ENCODE data around the gene PSMD5.

- TF ChIP-seq ZC3H10 (CRISPR knock-in tag; IDR thresholded peaks at IDR 0.05) (no peak), PATZ1 (CRISPR knock-in tag; IDR thresholded peaks at IDR 0.05; ENCODE audit: borderline replicate concordance) (no peak), ESRRG (CRISPR knock-in tag; IDR thresholded peaks at IDR 0.05) (no peak), RARB (CRISPR knock-in tag; IDR thresholded peaks at IDR 0.05) (no peak), TOX (CRISPR knock-in tag; IDR thresholded peaks at IDR 0.05; ENCODE audit: borderline replicate concordance) (no peak), ZFP30 (CRISPR knock-in tag; IDR thresholded peaks at IDR 0.05) (no peak), OSR1 (CRISPR knock-in tag; IDR thresholded peaks at IDR 0.05) (no peak)
These were observed 40.3 kb upstream of the PSMD5 start for GRCh38 chr9:120882935-120883607.

All from SK-N-SH treated with all-trans-retinoic acid at 6 μM for 48 hours (cell line).